GM19043 (cell line): Measurements from ENCODE around the gene KMT2D.
"Not testable (repeated sequence)": the region's sequence is repeated elsewhere in the genome, so short reads cannot be mapped to it uniquely, and the experiment has no call there.

Experiments used
- ATAC-seq: cut with Tn5 transposase; IDR thresholded peaks from one replicate; pipeline ENCODE4 v1.9.1; 2021; ENCODE audit warnings: low read depth; ENCODE audit not compliant: unreplicated experiment

The KMT2D gene

GRCh38 chr12:49089821-49090773 lies 29.5 kb upstream of the KMT2D start:
- no peak for ATAC-seq

- no peak for ATAC-seq
Observed at GRCh38 chr12:49088932-49089330, 28.3 kb upstream of the KMT2D start.

- ATAC-seq = peak; percentile 87
Observed at GRCh38 chr12:49088150-49088931, 27.7 kb upstream of the KMT2D start.

GRCh38 chr12:49086116-49086515 lies 25.5 kb upstream of the KMT2D start:
- ATAC-seq = no peak

- ATAC-seq = no peak
Observed at GRCh38 chr12:49084438-49084837, 23.8 kb upstream of the KMT2D start.

DNA sequence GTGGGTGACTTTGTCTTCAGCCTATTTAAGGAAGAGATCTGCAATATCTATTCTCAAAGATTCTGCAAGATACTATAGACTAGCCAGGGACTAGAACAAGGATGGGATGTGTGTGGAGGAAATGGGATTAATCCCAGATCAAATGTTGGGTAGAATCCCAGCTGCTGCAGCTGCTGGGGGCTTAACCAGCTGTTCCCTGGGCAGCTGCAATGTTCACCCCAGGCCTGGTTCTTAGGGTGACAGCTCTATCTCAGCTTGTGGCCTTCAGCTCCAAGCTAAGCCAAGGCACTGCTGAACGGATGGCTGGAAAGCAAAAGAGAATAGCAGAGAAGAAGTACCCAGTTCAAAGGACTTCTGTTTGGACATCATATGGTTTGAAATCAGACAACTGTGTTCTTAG lies 19.2 kb upstream of the KMT2D start:
- no peak for ATAC-seq

DNA sequence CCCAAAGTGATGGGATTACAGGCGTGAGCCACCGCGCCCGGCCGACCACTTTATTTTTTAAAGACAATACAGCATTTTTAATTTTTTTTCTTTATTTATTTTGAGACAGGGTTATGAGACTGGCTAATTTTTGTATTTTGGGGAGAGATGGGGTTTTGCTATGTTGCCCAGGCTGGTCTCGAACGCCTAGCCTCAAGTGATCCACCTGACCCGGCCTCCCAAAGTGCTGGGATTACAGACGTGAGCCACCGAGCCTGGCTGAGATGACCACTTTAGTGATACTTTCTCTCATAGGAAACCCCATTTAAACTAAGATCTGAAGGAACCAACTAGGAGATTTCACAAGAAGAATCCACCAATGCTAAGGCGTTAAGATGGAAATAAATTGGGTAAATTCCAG lies 10.4 kb upstream of the KMT2D start:
- no peak for ATAC-seq

- peak; percentile 96 for ATAC-seq
Observed at GRCh38 chr12:49069507-49070346, 9.1 kb upstream of the KMT2D start, which contains the start of gene RHEBL1. TSS of gene RHEBL1 (minus strand) at chr12:49069979. CDS start at chr12:49069785, 194 bp downstream.

- ATAC-seq = no peak
Observed at GRCh38 chr12:49068879-49069506, 8.4 kb upstream of the KMT2D start.

DNA sequence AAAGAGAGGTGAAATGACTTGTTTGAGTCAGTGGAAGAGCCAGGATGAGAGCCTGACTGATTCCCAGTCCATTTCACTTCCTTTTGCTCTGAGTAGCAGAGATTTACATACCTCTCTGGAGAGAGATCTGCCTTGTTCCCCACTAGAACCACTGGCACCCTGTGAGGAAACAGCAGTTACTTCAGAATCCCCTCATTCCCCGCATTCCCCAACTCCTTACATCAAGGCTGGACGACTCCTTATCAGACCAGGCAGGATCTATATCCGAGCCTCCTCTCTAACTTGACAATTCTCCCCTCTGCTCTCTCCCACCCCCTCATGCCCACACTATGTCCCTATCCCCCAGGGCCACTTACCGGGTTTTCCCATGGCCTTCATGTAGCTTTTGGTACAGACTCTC lies 5.5 kb upstream of the KMT2D start:
- no peak for ATAC-seq

DNA sequence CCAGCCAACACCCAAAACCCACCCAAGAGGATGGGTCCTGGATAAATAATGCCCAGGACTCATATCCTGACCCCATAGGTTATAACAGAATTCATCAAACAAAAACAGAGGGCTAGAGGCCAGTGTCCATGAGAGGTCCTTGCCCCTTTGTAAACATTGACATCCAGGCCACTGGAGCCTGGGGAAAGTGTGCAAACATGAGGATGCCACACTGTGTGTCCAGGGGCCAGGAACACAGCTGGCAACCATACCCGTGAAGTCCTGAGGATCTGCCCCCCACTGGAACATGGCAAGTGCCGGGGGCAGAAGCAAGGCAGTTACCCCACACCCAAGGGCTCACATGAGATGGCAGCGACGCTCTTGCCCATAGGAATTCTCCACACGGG lies 4.2 kb upstream of the KMT2D start:
- ATAC-seq = no peak

DNA sequence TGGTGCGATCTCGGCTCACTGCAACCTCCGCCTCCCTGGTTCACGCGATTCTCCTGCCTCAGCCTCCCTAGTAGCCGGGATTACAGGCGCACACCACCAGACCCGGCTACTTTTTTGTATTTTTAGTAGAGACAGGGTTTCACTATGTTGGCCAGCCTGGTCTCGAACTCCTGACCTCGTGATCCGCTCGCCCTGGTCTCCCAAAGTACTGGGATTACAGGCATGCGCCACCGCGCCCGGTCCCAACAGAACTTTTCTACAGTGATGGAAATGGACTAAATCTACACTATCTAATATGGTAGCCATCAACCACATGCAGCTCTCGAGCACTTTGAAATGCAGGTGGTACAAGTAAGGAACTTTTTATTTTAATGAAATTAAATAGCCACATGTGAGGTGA lies 1.3 kb upstream of the KMT2D start:
- ATAC-seq = not testable (repeated sequence)

DNA sequence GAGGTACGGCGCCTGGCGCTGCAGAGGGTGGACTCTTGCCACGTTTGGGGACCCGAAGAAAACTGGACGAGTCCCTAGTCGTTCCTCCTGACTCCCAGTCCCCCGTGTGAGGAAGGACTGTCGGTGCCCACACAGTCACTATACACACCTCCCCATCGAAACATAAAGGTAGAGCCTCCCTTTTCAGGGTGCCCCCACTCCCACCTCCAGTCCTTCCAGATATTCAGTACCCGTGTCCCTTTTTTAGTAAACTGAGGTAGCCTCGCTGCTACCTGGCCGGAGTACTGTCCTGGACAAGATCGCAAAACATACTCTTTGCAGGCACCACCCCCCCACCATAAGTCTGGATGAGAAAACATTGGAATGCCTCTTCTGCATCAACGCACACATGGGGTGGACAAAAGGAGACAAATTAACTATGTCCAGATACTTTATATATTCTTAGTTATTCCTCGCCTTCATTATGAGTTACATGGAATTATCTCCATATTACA lies 610 bp upstream of the KMT2D start:
- ATAC-seq = no peak

- no peak for ATAC-seq
Observed at GRCh38 chr12:49059299-49060171, 1.1 kb downstream of the KMT2D start.

DNA sequence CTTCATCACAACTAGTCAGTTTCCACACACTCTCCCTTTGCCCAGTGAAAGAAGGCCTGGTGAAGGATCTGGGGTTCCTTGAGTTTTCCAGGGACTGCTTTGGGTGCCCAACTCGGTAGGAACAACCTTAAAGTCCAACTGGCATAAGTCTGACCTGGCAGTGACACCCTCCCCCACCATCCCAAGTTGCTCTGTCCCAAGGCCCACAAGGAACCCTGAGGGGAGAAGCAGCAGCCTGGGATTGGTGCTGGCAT lies 1.6 kb downstream of the KMT2D start:
- ATAC-seq = no peak

GRCh38 chr12:49058366-49059044 lies 2.1 kb downstream of the KMT2D start:
- ATAC-seq = no peak

GRCh38 chr12:49057888-49058287 lies 2.7 kb downstream of the KMT2D start:
- ATAC-seq = no peak

DNA sequence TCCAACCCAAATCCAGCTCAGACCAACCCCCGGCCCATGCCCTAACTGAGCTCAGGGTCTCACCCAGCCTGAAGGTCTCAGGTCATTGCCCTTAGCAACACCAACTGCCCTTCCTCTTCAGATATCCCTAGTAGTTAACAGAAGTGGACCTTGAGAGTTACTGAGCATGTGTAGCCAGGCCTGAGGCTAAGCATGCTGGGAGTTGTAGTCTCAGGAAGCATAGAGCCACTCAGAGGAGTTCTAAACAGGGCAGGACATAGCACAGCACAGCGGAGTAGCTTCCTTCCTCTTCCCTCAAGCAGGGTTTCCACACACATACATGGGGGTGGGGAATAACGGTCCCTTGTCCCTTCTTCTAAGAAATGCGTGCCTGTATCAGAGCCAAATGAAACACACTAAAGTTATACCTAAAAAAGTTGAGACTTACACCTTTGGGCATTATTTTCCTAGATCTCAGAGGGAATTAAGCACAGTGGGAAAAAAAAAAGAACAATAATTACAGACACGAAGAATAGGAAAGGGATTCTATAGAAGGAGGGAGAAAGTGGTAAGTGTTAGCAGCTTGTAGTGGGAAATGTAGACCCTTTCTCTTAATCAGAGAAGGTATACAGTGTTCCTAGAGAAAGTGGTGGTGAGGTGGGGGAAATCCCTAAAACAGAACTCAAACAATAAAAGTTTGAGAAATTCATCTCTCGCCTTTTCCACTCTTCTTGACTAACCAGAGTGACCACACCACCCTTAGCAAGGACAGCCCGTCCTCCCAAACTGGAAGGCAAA lies 4.4 kb downstream of the KMT2D start:
- ATAC-seq = peak; percentile 72
